HG02852 (cell line): Measurements from ENCODE around the gene XCL2.

ENCODE experiments used
- ATAC-seq: cut with Tn5 transposase; IDR thresholded peaks from one replicate; pipeline ENCODE4 v1.9.1; 2021; ENCODE audit warnings: mild to moderate bottlenecking, moderate library complexity; ENCODE audit not compliant: unreplicated experiment

The XCL2 gene

DNA sequence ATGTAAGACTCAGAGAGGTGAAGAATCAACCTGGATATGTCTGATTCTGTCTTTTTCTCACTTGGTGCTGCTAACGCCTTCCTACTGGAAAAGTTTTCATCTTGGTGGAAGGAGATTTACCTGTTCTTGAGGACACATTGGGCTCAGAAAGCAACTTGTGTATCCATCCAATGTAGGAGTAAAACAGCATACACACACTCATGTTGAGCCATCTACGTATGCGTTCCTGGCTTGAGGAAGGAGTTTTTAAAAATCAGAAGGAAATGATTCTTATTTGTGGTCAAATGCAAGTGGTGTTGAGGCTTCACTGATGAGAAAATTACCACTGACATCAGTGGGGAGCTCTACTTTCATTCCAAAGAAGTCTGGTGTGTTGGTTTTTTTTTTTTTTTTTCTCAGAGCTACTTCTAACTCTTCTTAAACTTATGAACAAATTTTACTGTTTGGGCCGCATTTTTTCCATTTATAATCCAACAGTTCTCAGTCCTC lies 25.6 kb downstream of the XCL2 start:
- no peak for ATAC-seq

DNA sequence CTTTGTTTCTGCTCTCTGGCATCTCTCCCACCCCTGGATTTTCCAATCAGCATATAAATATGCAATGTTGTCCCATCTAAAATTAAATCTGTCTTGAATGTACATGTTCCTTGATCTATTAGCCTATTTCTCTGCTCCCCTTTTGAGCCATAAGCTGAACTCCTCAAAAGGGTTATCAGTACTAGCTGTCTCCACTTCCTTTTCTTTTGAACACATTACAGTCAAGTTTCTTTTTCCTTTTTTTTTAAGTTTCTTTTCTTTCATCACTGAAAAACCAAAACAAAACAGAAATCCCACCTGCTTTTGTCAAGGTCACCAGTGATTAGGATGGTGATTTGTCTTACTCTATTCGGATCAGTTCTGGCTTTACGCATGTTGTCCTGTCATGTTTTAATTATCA lies 29.3 kb downstream of the XCL2 start:
- no peak for ATAC-seq

DNA sequence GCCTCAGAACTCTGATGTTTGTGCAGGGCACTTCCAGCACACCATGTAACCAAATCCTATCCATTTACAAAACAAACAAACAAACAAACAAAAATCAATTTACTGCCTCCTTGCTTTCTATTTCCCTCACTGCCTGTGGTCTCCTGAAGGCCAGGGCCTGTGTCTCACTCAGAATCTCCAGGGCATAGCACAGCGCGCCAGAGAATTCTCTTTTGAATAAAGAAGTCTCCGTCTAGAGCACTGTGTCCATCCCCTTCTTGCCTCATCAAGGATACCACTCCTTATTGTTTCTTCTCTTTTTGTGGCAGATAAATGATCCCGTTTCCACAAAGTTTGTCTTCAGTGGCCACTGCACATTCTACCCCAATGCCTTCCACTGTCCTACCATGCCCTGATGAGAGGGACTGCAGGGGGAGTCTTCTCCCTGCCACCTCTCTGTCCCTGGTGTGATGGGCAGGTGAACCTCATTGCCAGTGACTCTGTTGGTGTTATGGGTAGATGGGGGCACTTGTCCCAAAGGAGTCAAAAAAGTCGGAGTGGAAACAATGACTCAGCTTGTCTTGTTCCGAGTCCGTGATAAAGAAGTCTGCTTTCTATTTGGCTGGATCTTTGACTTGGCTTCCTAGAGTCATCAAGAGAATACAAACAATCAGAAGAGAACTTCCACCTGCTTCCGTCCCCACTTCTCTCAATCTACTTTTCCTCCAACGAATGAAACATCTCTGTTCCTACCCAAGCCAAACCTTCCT lies 30.0 kb downstream of the XCL2 start:
- ATAC-seq = no peak

DNA sequence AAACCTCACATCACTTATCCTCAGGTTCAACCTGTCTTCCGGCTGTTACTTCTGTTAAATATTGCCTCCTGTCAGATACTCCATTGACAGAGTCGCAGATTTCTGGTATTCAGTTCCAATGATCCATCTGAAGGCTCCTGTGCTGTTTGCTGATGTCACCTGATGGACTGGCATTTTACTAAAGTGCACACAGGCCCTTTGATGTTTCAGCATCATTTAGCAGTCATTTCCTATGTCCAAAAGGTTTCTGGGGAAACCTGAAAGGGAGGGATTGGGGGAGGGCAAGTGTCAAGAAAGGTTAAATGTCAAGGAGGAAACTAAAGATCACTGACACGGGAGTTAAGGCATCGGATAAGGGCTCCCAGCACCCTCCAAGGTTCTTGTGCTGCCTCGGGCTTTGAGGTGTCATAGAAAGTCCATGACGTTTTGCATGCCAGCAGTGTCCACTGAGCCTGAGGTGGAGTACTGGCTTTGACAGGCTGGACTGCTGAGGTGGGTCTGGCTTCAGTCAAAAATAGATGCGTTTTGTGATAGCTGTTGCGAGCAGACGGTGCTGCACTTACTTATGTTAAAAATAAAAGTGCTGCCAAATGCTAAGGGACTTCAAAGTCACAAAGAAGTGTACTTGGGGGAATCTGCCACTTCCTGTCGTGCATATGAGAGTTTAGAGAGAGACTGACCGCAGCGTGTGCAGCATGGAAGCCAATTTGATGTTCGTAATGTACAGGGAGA lies 30.8 kb downstream of the XCL2 start:
- ATAC-seq = no peak

DNA sequence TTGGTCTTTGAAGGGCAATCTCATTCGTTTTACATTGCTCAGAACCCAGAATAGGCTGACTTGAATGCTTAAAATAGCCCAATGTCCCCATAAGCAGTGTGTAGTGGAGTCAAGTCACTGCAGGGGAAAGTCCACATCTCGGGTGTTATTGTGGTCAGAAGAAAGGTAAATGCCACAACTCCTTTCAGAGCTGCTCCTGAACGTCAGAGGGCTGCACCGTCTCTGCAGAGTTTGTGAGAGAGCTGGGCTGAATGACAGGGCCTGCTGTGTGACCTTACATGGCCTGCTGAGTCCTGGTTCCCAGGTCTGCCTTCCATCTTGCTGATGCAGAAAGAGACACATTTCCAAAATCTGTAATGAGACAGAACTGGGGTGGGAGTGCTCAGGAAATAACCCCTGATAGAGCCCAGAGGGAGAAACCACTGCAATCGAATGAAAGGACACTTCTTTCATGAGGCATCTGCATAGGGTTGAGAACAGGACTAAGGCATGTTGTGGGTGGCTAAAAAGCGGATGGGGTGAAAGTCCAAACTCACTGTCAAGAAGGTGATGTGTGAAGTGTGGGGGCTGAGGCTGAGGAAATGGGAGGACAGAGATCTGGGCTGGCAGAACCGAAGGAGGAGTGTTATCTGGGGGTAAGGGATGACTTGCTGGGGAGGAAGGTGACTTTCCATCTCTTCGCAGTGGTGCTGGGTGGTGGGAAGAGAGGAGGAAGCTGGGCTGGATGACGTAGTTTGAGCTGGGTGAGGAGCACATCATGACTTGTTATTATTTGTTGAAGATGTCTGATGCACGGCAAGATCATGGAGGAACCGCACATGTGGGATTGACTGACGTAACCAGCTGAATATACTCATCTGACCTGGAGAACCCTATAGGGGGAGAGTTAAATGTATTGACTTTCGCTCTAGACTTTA lies 33.7 kb downstream of the XCL2 start:
- ATAC-seq = peak; percentile 84

DNA sequence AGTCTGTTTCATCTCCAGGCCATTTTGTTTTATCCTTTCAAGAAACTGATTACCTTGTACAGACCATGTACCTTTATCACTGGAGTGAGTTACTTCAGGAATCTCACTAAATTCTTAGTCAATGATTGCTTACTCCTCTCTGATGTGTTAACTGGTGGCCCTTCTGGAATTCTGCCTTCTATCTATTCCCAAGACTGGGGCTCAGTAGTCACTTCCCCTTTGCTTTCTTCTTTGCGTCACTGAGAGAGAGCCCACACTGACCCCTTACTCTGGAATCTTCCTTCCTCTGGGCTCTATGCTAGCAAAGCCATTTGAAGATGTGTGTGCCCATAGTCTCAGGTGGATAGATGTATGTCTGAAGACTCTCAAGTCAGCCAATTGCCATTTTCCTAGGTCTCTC lies 34.6 kb downstream of the XCL2 start:
- ATAC-seq = no peak

DNA sequence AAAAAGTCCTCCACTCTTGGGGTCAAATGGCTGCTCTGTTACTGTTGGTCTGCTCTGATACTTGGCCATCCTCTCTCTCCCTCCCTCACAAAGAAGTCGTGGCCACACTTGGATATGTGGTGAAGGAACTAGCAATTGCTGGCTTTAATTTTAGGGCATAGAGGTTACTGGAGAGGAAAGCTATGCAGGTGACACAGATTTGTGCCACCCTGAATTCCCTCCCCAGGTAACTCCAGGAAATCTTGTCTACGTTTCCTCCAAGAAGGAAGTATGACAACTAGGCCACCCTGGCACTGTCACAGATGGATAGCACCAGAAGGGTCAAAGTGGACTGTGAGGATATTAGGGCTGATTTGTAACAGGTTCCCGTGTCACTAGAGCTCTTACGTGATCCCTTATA lies 36.0 kb downstream of the XCL2 start:
- ATAC-seq = no peak

DNA sequence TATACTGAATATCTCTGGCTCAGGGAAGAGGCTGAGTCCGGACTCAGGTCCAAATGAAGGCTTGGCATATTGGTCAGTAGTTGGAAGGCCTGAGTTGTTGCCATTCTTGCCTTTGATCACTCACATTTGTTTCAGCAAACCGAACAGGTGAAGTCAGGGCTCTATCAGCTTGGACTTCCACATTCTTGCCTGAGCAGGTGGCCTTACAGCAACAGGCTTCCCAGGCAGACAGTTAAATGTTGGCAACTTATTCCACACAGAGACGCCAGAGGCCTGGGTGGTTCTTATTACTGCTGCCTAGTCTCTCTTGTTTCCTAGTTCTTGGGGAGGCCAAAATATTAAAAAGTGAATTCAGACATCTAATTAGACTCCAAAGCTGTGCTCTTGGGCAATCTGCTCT lies 36.6 kb downstream of the XCL2 start:
- no peak for ATAC-seq

DNA sequence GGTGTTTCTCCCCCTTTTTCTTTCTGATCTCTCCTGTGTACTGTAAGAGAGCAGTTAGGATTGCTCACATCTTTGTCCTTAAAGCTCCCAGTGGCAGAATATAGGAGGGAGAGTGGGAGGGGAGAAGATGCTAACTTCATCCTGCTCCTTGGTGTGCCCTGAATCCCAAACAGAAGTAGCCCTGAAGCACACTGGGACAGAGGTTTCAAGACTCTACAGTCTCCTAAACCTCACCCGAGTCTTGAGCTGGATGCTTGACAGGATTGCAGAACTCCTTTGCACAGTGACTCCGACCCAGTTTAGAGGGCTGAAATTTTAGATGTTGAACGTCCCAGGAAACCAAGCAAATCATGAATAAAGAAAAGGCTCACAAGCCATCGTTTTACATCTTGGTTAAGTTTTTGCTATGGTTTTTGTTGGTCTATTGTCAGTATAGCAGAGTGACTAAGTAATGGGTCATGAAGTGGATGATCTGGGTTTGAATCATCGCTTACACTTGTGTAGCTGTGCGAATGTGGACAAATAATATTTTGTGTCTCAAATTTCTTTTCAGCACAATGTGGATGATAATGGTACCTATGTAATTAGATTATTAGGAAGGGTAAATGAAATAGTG lies 37.5 kb downstream of the XCL2 start:
- ATAC-seq = no peak

DNA sequence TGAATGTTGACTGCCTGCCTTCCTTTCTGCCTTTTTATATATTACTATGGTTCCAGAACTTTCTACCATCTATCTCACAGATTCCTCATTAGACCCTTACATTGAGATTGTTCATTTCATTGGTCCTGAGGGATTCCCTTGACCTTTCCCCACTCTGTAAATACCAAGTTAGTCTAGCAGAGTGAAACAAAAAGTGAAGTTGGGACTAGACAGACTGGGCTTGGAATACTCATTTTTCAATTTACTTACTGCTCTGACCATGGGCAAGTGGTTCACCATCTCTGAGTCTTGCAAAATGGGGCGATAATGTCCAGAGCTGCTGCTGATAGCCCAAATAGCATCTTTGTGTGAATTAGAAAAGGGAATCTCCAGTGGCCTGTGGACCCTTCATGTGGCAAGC lies 38.8 kb downstream of the XCL2 start:
- ATAC-seq = no peak

DNA sequence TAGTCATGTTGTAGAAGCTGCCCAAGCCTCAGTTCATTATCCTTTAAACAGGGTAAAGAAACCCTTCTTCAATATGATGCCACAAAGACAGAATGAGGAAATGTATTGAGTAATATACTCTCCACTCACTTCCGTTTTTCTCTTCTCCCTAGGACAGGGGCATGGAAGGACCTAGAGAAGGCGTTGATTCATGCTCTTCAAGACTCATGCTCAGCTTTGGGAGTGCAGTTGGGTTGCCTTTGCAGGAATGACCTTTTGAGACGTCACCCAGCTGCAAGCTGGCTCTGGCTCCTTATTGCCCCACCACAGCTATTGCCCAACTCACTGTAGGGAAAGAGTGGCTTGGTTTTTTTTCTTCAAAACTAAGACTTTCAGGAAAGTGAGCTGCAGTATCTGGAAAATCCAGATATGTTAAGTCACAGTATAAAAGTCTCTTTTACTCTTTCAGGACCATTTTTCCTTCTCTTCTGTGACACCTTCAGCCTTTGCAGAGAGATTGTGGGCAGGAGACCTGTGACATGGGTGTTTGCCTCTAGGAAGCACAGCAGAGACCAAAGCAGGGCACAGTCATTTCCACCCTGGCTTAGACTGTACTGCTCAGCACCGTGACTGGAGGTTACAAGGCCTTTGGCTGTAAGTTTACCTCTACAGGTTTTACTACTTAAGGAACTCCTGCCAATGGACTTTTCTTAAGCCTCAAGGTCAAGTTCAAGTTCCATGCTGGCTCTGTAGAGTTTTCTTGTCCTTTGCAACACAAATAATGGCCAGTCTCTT lies 39.5 kb downstream of the XCL2 start:
- ATAC-seq = peak; percentile 86

DNA sequence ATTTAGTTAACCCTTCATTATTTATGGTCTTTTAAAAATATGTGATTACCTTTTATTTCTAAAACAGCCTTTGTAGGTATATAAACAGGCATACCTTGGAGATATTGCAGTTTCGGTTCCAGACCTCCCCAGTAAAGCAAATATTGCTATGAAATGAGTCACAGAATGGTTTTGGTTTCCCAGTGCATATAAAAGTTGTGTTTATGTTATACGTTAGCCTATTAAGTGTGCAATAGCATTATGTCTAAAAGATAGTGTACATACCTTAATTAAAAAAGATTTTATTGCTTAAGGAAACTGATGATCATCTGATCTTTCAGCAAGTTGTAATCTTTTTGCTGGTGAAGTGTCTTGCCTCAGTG lies 44.1 kb downstream of the XCL2 start:
- ATAC-seq = no peak

DNA sequence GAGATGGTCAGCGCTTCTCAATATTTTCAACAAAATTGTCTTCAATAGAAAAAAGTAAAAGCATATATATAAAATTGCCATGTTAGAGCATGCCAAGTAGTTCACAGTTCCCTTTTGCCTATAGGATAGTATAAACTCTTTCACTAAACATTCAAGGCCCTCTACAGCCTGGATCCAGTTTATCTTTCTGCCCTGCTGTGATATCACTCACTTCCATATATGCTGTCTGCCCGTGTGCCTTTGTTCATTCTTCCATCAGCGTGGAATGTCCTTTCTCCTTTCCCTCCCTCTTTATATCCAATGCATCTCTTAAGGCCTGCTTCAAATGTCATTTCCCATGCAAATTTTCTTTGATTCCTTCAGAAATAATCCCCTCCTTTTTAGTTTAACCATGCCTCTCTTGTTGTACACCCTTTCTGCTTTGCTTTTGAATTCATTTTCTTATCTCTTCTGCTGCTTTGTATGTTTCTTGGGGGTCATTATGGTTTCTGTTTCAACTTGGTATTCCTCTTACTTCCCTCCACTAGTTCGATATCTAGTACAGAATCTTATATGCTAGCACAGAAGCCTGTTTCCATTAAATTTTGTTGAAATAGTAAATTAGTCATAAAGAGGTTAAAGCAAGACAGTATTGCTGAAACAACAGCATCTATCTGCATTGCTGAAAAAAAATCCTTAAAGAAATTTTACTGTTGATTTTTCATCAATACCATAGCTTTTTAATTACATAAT lies 44.7 kb downstream of the XCL2 start:
- ATAC-seq = no peak

DNA sequence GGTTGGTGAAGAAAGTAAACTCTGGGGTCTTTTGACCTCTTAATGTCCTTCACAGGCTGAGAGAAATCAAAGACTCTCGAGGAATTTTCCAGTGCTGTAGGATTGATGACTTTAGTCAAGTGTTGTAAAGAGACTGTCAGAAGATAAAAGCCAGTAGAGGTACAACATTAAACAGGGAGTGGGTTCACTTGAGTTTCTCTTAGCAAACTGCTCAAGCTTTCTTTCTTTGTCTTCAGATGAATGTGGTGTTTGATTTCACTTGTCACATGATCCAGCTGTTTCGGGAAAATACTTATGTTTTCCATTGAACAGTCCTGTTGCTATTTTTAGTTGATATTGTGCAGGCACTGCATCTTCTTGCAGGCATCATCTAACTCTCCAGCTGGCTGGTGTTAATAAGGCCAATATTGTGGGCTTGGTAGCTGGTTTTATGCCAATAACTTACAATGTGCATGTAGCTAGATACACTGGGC lies 45.6 kb downstream of the XCL2 start:
- no peak for ATAC-seq

DNA sequence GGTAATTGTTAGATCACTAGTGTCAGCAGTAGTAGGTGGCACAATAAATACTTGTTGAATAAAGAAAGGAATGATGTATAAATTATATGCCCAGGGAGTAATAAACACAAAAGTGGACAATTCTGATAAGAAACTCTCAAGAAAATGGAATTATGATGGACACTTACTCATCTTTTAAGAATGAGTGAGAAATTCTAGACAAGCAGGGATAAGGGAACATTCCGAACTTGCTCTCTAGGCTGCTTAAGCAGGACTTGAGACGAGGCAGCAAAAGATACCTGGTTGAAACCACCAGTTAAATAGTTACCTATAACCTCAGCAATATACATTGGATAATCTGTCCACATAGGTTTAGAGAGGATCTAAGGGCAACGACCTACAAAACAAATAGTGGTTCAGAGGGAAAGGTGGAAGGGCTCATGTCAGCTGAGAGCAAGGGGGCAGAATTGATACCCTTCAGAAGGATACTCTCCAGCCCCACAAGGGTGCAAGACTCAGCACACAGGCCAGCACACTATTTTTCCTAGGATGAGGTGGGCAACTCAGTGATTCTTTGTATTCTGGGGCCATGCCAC lies 46.3 kb downstream of the XCL2 start:
- ATAC-seq = no peak

DNA sequence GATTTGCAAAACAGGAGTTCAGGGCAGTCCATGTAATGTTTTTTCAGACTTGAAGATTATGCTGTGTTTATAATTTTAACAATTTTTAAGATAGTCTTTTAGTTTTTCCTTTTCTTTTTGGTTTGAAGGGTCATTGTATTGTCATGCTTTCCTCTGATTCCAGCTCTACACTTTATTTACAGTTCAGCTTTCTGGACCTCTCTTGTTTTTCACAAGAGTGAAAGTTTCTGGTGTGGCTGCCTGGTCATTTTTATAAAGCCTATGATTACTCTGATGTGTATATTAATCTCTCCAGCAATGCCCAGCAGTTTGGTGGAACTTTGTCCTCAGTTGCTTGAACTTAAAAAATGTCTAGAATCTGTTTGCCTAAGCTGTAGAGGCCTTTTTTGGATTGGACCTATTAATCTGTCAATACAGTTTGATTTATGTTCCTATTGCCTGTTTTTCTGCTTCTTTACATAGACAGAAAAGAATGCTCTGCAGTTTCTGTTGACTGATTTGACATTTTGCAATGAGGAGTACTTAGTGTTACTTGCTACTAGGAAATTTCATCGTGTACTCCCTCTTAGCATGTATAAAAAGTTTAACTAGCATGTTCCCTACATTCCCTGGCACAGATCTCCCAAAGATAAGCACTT lies 52.2 kb downstream of the XCL2 start:
- no peak for ATAC-seq
